GM21786 (cell line): Measurements from ENCODE around the gene STAT6.

ENCODE experiments used
- ATAC-seq: cut with Tn5 transposase; IDR thresholded peaks from one replicate; pipeline ENCODE4 v1.9.1; 2021; ENCODE audit not compliant: unreplicated experiment

Gene STAT6, protein sequence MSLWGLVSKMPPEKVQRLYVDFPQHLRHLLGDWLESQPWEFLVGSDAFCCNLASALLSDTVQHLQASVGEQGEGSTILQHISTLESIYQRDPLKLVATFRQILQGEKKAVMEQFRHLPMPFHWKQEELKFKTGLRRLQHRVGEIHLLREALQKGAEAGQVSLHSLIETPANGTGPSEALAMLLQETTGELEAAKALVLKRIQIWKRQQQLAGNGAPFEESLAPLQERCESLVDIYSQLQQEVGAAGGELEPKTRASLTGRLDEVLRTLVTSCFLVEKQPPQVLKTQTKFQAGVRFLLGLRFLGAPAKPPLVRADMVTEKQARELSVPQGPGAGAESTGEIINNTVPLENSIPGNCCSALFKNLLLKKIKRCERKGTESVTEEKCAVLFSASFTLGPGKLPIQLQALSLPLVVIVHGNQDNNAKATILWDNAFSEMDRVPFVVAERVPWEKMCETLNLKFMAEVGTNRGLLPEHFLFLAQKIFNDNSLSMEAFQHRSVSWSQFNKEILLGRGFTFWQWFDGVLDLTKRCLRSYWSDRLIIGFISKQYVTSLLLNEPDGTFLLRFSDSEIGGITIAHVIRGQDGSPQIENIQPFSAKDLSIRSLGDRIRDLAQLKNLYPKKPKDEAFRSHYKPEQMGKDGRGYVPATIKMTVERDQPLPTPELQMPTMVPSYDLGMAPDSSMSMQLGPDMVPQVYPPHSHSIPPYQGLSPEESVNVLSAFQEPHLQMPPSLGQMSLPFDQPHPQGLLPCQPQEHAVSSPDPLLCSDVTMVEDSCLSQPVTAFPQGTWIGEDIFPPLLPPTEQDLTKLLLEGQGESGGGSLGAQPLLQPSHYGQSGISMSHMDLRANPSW

DNA sequence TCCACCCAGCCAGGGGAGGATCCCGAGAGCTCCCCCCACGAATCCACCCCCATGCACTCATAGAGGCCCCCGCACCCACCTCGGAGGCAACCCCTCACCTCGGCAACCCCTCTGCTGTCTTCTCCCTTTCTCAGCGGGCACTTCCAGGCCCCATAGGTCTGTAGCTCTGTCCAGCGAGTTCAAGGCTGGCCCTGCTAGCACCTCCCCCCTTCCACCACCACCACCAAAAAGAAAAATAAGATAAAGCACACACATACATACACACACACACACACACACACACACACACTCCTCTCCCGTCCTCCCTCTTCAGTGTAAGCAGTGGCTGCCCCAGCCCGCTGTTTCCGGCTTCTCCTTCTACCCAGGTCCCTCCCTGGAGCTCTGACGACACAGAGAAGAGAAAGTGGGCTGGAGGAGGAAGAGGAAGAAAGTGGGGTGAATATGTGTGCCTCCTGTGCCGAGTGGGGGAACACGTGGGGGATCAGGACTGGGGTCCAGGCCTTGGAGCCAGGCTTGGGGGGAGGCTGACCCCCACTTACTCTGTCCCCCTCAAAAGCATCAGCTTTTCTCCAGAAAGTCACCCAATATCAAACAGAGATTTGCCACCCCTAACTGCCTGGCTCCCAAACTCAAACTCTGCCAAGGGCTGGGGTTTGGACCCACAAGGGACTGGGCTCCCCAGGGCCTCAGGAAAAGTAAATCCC is at the start of gene STAT6:
STAT6 (minus strand) TSS at position 332 of the 704 bp plus-strand sequence. CDS start 3,084 bp downstream, outside the sequence.
- ATAC-seq: peak; percentile 57

DNA sequence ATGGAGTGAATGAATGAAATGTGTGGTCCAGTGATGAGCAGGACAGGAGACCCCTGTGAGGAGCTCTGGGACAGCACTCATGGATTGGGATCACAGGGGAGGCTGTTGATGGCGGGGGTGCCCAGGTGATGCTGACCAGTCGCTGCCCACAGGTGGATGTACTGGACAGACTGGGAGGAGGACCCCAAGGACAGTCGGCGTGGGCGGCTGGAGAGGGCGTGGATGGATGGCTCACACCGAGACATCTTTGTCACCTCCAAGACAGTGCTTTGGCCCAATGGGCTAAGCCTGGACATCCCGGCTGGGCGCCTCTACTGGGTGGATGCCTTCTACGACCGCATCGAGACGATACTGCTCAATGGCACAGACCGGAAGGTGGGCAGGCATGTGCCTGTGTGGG is 49.6 kb upstream of the STAT6 start:
- no peak for ATAC-seq

DNA sequence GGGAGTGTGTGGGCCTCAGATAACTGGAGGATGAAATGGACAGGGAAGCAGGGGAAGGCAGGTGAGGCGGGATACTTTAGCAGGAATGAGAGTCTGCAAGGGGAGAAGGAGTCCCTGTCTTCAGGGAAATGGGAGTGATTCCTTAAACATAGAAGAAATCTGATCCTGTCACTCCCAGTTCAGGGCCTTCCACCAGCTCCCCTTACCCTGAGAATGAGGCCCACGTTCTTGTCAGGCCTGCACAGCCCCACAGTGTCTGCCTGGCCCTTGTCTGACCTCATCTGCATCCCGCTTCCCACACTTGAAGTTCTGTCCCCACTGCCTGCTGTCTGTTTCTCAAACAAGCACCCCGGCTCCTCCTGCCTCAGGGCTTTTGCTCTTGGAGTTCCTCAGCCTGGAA is 48.9 kb upstream of the STAT6 start:
- ATAC-seq: no peak

DNA sequence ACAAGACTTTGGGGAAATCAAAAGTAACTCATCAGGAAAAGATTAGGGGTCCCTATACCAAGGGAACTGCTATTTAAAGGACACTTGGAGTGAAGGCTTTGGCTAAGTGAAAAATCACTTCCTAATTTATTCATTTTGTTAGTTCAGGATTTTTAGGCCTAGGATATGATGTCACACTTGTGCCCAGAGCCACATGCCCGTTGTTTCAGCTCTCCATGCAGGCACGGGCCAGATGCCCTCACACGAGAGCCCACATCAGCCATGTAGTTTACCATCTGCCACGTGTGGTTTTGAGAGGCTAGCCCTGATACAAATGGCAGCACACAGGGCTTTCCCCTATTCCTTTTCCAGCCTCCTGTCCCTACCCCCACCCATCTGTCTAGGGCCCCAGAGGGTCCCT is 48.1 kb upstream of the STAT6 start:
- ATAC-seq: no peak

DNA sequence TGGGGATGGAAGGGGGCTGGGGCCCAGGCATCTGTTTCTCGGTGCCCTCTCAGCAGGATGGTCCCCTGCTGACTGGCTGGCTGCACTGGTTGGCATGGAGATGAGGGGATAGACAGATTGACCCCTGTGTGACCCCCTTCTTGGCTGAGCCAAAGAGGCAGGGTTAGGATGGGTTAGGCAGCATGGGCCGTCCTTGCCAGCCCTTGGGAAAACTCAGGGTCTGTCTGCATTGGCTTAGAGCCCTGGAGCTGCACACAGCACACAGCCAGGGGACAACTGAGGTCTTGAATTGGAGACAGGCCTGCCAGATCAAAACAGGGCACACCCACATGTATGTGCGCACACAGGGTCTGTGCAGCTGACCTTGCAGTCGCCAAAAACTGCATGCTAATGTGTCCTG is 47.5 kb upstream of the STAT6 start:
- ATAC-seq: no peak

DNA sequence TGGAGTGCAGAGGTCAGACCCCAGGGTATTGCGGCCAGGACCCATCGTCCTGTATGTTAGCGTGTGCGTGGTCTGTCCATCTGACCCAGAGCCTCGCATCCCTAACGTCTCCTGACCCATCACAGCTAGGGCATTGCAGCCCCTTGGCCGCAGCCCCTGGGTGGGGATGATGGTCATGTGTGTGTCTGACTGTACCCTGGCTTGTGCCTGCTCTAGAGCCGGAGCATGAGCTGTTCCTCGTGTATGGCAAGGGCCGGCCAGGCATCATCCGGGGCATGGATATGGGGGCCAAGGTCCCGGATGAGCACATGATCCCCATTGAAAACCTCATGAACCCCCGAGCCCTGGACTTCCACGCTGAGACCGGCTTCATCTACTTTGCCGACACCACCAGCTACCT is 47.0 kb upstream of the STAT6 start:
- no peak for ATAC-seq

DNA sequence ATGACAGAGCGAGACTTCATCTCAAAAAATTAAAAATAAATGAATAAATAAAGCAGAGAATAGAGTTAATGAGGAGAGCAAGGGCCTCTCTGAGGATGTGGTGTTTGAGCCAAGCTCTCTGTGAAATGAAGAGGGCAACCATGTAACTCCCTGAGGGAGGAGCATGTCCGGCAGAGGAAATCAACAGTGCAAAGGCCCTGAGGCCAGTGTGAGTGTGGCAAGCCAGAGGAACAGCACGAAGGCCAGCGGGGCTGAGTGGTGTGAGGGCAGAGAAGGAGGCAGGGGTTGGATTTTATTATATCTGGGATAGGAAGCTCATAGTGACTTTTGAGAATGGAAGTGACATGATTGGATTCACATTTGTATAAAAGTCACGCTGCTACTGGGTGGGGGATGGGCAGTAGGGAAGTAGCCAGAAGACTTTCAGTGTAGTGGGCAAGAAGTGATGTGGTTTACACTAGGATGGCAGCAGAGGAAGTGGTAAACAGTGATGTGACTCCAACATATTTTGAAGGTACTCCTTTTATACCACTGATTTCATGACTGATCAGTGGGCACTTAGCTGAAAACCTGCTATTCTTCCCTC is 46.5 kb upstream of the STAT6 start:
- ATAC-seq: no peak

DNA sequence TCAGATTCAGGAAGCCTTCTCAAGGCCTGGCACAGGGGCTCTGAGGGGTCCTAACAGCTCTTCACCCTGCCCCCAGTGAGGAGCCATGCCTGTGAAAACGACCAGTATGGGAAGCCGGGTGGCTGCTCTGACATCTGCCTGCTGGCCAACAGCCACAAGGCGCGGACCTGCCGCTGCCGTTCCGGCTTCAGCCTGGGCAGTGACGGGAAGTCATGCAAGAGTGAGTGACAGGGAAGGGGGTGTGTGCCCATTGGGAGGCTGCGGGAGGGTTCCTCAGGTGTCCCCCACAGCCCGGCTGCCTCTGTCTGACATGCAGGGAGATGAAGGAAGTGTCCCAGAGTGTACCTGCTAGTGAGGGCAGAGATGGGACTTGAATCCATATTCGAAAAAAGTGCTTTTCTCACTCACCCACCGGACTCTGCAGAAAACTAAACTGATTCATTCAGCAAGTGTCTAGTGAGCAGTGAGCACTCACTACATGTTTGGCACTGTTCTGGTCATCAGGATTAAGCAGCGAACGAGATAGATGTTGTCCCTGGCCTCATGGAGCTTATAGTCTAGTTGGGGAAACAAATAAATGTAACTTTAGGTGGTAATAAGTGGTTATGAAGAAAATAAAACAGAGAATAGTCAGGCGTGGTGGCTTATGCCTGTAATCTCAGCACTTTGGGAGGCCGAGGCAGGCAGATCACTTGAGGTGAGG is 45.7 kb upstream of the STAT6 start:
- ATAC-seq: no peak

DNA sequence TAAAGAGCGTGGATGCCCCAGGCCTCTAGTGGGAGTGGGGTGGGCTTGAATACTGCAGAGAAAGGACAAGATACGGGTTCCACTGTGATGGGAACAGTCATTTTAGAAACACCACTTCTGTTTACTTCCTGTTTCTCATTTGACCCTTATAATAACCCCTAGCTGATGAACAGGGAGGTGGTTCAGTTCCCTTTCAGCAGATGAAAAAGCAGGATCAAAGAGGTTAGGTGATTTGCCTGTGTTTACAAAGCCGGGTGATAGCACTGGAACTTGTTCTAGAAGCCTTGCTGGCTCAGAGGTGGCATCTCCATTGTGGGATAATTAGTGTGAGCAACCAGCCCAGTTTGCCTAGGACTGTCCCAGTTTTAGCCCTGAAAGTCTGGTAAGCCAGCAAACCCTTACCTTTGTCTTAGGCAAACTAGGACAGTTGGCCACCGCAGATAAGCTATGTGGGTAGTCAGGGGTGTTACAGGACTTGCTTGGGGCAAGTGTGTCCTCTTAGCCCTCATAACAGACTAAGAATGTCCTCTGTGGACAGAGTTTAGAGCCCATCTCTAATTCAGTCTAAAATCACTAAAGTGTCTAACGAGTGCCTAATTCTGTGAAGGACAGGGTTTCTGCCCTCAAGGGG is 43.8 kb upstream of the STAT6 start:
- no peak for ATAC-seq

DNA sequence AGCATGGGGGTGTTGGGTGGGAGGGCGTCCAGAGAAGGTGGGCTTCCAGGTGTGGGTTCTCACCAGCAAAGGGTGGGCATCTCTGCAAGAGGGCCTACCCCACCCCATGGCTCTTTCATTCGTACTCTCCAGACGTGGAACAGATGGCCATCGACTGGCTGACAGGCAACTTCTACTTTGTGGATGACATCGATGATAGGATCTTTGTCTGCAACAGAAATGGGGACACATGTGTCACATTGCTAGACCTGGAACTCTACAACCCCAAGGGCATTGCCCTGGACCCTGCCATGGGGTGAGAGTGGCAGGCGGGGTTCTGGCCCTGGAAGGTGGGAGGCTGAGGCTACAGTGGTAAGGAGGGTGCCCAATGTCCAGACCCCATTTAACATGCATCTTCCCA is 42.9 kb upstream of the STAT6 start:
- no peak for ATAC-seq

DNA sequence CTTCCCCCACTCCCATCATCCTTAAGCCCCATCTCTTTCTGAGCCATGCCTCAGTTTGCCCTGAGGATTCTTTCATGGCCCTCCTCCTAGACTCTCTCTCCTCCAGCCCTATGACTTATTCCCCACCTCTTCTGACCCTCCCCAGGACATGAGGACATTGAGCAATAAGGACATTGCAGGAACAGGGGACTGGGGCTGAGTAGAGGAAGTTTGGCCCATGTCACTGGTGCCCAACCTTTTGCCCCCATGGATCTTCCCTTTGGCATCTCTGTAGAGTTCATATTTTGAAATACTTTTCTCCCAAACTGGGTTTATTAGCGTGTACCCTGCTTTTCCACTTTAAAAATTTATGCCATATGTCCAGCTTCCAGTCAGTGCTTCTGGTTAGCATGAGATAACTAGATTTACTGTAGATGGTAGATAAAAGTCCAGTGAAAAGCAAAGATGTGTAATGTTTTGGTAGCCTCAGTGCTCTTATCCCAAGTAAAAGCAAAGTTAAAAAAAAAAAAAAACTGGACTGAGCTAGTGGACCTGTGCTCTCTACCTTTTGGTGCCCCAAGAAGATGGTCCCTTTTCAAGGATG is 42.3 kb upstream of the STAT6 start:
- ATAC-seq: no peak

DNA sequence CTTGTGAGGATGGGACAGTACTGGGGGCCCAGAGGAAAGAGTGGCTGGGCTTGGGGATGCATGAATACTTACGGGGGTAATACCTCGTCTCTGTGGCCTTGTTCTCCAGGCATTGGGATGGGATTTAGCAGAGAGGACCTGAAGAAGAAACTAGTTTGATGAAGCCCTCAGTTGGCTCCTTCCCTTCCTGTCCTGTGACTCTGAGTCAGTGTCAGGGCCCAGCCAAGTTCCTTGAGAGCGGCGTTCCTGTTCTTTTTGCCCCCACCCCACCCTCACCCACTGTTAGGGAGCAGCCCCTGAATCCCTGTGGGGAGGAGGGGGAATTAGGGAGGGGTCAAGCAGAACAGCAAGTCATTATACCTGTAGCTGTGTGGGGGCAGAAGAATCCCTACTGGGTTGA is 41.5 kb upstream of the STAT6 start:
- no peak for ATAC-seq

DNA sequence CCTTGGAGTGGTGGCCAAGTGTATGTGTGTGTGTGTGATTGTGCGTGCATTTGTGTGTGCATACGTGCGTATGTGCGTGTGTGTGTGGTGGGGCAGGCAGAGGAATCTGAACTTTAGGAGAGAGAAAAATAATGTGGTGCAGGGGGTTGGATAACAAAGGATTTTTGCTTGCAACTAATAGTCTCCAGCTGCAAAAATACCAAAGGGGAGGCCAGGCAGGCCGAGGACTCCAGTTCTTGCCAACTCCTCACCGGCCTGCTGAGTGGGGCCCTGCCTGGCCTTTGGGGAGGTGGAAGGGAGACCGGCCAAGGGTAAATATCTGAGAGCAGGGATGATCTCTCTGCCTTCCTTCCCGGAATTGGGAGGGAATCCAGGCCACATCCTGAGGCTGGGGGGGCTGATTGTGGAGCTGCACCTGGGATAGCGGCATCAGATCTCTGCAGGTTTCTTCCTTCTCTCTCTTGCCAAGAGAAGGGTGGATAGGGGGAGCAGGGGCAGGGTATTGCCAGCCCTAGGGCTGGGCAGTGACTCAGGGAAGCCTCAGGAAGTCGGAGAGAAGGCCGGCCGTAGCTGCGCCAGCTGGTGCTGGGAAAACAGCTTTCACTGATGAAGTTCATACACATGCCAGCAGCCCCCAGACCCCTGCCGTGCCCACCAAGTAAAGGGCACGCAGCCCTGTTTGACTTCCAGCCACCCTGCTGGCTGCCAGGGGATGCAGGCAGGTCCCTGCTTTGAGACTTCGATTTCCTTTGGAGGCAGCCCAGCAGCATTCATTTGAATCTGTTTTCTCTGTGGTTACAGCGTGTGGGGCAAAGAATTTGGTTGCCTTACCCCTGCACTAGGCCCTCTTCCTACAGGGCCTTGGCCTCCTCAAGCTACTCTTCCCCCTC is 40.8 kb upstream of the STAT6 start:
- ATAC-seq: no peak

DNA sequence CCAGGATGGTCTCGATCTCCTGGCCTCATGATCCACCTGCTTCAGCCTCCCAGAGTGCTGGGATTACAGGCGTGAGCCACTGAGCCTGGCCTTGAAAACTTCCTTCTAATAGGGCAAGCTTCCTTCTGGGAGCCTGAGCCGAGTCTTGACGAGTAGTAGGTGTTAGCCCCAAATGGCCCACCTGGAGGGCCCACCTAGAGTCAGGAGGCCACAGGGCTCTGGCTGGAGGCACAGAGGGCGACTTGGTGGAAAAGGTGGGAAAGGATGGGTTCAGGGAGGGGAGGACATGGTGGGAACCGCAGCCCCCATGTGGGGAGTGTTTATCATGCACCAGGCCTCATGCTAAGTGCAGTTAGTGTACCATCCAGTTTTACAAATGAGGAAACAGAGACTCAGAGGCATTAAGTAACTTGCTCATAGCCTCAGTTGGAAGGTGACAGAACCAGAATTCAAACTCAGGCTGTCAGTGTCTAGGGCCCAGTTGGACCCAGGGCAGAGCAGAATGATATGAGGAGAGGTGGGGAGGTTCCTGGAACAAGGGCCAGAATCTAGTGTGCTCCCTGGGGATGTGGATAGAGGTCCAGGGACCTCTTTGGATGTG is 39.3 kb upstream of the STAT6 start:
- ATAC-seq: no peak

DNA sequence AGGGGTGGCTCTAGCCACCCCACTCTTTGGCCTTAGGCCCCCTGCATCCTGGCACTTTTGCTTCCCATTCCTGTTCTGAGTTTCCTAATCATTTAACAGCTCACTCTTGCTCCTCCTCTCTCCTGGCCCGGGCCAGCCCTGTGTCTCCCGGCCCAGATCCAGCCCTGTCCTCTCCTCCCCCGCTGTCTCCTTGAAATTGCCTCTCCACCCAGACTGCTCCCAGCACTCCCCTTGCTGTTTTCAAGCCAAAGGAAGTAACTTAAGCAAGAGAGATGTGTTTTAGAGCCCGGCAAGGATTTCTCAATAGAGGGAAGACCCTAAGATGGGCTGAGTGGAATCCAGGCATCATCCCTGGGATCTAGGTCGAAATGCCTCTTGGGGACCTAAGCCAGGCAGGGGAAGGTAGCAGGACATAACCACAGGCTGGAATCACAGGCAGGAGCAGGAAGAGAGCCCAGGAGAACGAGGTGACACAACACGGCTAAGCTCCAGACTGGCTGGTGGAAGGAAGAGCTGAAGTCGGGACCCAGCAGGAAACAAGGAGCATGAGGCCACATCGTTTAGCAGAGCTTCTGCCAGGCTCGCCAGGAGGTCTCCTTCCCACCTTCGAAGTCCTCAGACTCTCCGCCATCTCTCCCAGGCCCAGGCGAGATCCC is 38.2 kb upstream of the STAT6 start:
- ATAC-seq: no peak

DNA sequence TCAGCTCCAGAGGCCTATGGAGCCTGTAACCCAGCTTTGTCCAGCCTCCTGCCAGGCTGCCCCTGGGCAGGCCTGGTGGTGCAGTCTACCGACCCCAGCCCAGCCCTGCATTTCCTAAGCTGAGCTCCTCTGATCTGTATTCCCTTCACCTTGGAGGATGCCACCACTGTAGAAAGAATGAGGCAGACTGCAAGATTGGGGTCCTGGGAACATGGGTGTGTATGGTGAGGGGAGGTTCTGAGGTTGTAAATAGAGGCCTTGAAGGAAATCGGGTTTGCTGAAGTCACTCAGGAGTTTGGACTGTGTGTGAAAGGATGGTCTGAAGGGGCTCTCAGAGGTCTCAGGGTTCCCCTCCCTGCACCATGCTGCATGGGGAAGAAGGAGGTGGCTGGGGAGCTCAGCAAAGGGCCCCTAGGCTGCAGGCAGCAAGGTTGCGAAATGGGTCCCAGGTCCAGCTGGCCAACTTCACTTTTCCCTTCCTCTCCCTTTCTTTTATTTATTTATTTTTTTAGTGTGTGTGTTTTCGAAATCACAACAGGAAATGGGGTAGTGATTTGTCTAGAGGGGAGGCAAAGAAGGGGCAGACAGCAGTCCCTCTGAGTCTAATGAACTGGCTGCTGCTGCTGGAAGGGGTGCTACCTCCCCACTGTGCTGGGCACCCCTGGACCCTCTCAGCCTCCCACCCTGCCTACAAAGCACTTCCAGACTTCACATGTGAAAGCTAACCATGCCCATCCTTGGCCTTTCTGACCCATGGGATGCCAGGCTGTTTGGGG is 37.5 kb upstream of the STAT6 start:
- ATAC-seq: no peak
